Right hindlimb (tissue), 1 donor: ENCODE results near the gene SLC22A15.

Experiments used
- DNase-seq: peaks from one replicate; pipeline ENCODE4 v3.0.0-alpha.2; 2018

SLC22A15 gene

DNA sequence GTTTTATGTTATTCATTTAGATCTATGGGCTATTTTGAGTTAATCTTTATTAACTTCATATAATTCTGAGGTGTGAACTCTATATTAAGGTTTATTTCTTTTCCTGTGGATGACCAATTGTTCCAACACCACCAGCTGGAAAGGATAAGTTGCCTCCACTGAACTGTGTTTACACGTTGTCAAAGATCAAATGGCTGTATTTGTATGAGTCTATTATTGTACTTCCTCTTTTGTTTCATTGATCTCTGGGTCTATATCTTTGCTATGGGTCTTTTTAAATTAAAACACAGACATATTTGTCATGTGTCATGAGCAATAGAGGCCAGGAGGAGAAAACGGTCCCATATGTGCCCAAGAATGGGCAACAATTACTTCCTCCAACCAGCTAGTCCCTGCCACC lies 129.7 kb downstream of the SLC22A15 start:
- DNase-seq, result no peak

- DNase-seq, result no peak
Measured at GRCh38 chr1:116106646-116107045, 130.3 kb downstream of the SLC22A15 start.

DNA sequence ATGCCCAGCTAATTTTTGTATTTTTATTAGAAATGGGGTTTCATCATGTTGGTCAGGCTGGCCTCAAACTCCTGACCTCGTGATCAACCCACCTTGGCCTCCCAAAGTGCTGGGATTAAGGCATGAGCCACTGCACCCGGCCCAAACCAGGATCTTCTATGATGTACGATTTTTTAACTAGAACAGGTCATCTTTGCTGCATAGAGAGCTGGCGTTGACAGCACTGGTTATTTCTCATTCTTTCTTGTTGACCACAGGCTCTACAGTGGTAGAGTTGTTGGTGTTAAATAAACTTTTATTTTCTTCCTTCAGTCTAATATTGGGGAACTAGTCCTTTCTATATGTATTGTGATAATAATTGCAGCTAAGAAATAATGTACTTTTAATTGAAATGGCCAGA lies 131.1 kb downstream of the SLC22A15 start:
- no peak for DNase-seq

DNA sequence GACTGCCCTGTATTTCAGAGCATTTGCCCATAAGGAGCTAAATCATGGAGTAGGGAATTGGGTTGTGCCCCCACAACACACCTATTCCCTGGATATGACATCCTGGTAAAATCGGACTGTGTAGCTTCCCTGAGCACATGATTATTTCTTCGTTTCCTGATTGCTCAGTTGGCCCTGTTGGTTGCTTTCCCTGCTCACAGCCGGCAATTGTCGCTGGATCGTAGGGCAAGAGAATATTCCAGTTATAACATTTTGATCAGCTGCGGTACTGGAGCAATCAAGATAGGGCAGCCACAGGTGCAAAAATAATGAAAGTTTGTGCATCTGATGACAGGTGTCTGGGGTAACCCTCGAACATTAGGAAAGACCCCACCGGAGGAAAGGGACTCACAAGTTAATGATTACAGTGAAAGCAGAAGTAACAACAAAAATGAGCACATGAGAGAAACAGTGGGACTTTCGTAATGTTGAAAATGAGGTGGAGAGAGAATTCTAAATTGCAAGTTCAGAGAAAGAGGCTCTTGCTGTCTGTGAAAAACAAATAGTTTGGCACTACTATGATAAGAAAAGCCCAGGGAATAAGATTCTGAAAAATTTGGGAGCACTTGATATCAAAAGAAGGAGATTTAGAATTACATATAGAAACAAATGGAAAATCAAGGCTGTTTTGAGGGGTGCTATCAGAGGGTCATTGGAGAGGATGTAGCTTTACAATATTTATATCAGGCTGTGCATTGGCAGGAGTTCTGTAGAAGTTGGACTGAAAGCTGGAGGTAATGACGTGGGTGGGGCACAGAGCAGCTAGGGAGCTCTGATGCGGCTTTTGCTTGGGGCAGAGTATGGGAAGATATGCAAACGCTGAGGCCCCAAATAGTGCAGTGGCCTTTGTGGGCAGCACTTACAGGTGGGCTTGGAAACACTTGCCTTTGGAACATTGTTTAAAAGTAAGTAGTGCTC lies 134.5 kb downstream of the SLC22A15 start, which contains the start of gene MAB21L3:
MAB21L3 (plus strand) TSS at position 833 of the 957 bp plus-strand sequence. CDS start 1,217 bp downstream, outside the sequence.
- DNase-seq, result no peak

DNA sequence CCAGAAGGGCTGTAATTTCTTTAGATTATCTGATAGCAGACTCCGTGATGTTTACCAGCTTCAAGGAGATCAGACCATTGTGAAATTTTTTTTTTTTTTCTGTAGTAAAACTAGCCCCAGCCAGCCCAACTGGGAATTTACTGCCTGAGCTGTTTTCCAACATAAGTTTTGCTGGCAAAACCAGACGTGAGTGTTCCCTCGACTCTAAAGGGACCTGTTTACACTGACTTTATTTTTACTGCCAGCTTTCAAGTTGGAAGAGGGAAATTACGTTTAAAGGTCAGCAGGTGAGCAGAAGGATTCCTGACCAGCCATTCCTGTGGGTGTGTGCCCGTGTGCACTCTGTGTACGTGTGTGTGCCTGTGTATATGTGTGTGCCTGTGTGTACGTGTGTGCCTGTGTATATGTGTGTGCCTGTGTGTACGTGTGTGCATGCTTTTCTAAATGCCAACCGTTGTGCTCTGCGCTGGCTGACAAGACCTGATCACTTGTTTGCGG lies 135.3 kb downstream of the SLC22A15 start:
- DNase-seq, result no peak

- no peak for DNase-seq
Measured at GRCh38 chr1:116112388-116113140, 136.3 kb downstream of the SLC22A15 start.

DNA sequence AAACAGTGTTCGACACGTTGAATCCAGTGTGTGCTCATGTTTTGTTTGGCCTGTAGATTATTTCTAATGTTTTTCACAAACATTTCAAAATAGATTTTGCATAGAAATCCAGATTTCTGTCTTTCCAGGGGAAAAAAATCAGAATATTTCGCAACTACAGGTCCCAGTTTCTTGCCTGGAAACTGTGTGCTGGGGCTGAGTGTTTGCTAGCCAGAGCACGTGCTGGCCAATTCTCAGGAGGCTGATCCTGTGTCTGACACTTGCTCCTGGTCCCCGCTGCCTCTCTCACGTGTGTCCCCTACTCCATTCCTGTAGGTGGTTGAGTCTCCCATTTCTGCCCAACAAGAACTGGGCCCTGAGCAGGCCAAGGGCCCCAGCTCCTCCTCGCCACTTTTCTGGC lies 137.3 kb downstream of the SLC22A15 start:
- no peak for DNase-seq

GRCh38 chr1:116115476-116116439 lies 139.4 kb downstream of the SLC22A15 start:
- DNase-seq, result no peak

DNA sequence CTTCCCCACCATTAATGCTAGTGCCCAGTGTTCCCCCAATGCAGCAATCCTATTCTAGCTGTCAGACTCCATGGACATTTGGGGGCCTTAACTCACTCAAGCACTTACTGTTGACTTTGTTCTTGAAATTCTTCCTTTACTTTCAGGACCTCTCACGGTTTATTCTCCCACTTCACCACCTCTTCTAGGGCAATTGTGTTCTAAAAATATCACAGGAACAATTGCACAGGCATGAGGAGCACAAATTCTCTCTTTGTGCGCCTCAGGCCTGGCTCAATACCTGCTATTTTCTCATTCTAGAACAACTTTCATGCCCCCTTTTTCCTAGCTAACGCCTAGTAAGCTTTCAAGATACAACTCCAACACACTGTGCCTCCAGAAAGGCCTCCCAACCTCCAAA lies 142.2 kb downstream of the SLC22A15 start:
- no peak for DNase-seq
